PFSK-1 (cell line): ENCODE data around the gene PNPLA7.

Experiments used
- FOXP2 ChIP-seq: optimal IDR thresholded peaks from 2 replicates; pipeline ENCODE3; 2011; ENCODE audit warnings: borderline replicate concordance, control low read depth, inconsistent platforms; ENCODE audit not compliant: insufficient read depth; ENCODE audit errors: extremely low read length, extremely low read depth
- POLR2AphosphoS5 ChIP-seq: IDR thresholded peaks from 2 replicates; pipeline ENCODE4 v1.6.1; 2012; ENCODE audit warnings: low read depth, mild to moderate bottlenecking, control low read depth, low read length, moderate library complexity
- SIN3A ChIP-seq: IDR thresholded peaks from 2 replicates; pipeline ENCODE4 v1.6.1; 2012; ENCODE audit warnings: mild to moderate bottlenecking, low read length, moderate library complexity, borderline replicate concordance; ENCODE audit not compliant: insufficient read depth
- TAF1 ChIP-seq: IDR thresholded peaks from 2 replicates; pipeline ENCODE4 v1.6.1; 2012; ENCODE audit warnings: low read length, control low read depth, borderline replicate concordance; ENCODE audit not compliant: insufficient read depth
- TF ChIP-seq, protein P1 (sequence below), 2 experiments: IDR thresholded peaks; 2 replicates each; pipeline versions ENCODE4 v1.6.1 to v1.8.0; 2011 to 2012; ENCODE audit warnings: low read depth in 2 of 2, low read length in 2 of 2, control low read depth in 1 of 2, inconsistent platforms in 1 of 2, mild to moderate bottlenecking in 1 of 2, moderate library complexity in 1 of 2; ENCODE audit not compliant: insufficient read depth in 1 of 2

DNA sequence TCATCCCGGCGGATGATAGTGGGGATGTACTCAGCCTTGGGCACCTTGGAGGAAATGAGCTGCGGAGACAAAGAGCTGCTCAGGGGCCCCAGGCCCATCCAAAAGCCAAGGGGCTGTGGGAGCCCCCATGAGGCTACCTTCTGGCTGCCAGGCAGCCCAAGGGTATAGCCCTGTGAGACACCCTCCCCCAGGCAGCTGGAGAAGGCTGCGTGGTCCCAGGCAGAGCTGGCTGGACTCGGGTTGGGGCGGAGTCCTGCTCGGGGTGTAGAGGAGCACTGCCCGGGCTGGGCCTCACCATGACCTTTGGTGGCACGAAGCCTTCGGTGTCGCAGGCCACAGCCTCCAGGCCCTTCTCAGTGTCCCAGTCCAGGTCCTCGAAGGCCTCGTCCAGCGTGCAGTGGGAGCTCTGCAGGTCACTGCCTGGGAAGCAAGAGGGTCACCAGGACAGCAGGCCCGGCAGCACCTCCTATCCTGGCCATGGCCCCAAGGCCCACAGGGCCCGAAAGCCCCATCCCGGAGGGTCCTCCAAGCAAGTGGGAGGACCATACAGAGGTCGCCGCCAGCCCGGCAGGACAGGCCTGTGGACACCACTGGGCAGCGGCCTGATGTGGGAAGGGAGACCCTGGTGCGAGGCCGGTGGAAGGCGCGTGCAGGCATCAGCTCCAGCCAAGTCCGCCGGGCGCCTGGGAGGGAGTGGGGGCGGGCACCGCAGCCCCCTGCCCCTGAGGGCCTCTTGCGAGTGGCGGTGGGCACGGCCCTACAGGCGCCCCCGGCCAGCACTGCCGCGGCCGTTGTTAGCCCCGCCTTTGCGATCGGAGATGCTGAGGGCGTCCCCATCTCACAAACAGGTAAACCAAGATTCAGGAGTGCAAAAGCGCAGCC, 97.2 kb downstream of the PNPLA7 start:
- TF ChIP-seq FOXP2 = no peak
- TF ChIP-seq POLR2AphosphoS5 = no peak
- TF ChIP-seq TAF1 = no peak
- no peak for TF ChIP-seq SIN3A
- TF ChIP-seq, protein P1, sequence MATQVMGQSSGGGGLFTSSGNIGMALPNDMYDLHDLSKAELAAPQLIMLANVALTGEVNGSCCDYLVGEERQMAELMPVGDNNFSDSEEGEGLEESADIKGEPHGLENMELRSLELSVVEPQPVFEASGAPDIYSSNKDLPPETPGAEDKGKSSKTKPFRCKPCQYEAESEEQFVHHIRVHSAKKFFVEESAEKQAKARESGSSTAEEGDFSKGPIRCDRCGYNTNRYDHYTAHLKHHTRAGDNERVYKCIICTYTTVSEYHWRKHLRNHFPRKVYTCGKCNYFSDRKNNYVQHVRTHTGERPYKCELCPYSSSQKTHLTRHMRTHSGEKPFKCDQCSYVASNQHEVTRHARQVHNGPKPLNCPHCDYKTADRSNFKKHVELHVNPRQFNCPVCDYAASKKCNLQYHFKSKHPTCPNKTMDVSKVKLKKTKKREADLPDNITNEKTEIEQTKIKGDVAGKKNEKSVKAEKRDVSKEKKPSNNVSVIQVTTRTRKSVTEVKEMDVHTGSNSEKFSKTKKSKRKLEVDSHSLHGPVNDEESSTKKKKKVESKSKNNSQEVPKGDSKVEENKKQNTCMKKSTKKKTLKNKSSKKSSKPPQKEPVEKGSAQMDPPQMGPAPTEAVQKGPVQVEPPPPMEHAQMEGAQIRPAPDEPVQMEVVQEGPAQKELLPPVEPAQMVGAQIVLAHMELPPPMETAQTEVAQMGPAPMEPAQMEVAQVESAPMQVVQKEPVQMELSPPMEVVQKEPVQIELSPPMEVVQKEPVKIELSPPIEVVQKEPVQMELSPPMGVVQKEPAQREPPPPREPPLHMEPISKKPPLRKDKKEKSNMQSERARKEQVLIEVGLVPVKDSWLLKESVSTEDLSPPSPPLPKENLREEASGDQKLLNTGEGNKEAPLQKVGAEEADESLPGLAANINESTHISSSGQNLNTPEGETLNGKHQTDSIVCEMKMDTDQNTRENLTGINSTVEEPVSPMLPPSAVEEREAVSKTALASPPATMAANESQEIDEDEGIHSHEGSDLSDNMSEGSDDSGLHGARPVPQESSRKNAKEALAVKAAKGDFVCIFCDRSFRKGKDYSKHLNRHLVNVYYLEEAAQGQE (IDR thresholded peaks at IDR 0.05; ENCODE audit: insufficient read depth in 1 of 2, low read depth in 2 of 2, low read length in 2 of 2) = no peak
